ENCODE results near the gene S100A13.

DNA sequence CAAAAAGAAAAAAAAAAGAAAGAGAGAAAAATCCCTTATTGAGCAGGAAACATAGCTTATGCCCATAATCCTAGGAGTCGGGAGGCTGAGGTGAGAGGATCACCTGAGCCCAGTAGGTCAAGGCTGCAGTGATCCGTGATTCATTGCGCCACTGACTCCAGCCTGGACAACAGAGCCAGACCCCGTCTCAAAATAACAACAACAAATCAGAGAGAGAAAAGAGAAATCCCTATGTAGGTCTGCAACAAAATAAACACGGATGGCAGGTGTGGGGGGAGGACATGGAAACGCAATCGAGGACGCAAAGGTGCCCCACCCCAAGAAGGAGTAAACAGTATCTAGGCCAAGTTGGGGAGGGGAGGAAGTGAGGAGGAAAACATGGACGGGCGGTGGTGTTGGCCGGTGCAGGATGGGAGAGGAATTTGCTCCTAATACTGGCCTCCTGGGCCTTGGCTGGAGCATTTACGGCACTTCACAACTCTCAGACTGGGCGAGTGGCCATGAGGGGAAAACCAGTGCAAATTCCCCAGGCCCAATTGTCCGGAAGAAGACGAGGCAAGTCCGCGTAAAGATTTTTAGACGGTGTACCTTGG is 6.0 kb upstream of the S100A13 start:
- TF ChIP-seq, protein P1, sequence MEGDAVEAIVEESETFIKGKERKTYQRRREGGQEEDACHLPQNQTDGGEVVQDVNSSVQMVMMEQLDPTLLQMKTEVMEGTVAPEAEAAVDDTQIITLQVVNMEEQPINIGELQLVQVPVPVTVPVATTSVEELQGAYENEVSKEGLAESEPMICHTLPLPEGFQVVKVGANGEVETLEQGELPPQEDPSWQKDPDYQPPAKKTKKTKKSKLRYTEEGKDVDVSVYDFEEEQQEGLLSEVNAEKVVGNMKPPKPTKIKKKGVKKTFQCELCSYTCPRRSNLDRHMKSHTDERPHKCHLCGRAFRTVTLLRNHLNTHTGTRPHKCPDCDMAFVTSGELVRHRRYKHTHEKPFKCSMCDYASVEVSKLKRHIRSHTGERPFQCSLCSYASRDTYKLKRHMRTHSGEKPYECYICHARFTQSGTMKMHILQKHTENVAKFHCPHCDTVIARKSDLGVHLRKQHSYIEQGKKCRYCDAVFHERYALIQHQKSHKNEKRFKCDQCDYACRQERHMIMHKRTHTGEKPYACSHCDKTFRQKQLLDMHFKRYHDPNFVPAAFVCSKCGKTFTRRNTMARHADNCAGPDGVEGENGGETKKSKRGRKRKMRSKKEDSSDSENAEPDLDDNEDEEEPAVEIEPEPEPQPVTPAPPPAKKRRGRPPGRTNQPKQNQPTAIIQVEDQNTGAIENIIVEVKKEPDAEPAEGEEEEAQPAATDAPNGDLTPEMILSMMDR (IDR thresholded peaks at IDR 0.05; ENCODE audit: insufficient read depth, low read length, poor library complexity, severe bottlenecking), result no peak
- no peak for TF ChIP-seq EZH2phosphoT487 (conservative IDR thresholded peaks at IDR 0.05; ENCODE audit: low read length)
